HL-60 (cell line): ENCODE data around the gene CIB2.

Experiments
- DNase-seq, 2 experiments: peaks; one replicate each; pipeline ENCODE4 v3.0.0-alpha.2; 2010 to 2020; ENCODE audit warnings: low read depth in 1 of 2, low spot score in 1 of 2
- H3K27ac ChIP-seq: fragments of 250-450 bp; sonication (Bioruptor Pico); replicated peaks from 2 replicates; pipeline ENCODE4 v1.5.1; 2020; ENCODE audit warnings: mild to moderate bottlenecking, moderate library complexity
- H3K27me3 ChIP-seq: fragments of 250-450 bp; sonication (Bioruptor Pico); 2 replicates; pipeline ENCODE4 v1.5.1; 2021; ENCODE audit warnings: mild to moderate bottlenecking, moderate library complexity; ENCODE audit not compliant: insufficient read depth, poor library complexity, severe bottlenecking
- H3K4me3 ChIP-seq: replicated peaks from 2 replicates; pipeline ENCODE4 v1.5.1; 2011; ENCODE audit warnings: mild to moderate bottlenecking, control low read depth, low read length; ENCODE audit not compliant: insufficient read depth
- CTCF ChIP-seq: IDR thresholded peaks from one replicate; pipeline ENCODE4 v1.5.1; 2011; ENCODE audit warnings: low read length, control low read depth, inconsistent platforms; ENCODE audit not compliant: insufficient read depth
- GABPA ChIP-seq: IDR thresholded peaks from 2 replicates; pipeline ENCODE4 v1.6.1; 2012; ENCODE audit warnings: low read depth
- POLR2AphosphoS5 ChIP-seq: IDR thresholded peaks from 2 replicates; pipeline ENCODE4 v1.6.1; 2012; ENCODE audit warnings: low read depth
- REST ChIP-seq: IDR thresholded peaks from 2 replicates; pipeline ENCODE4 v1.6.1; 2012; ENCODE audit warnings: low read depth; ENCODE audit not compliant: insufficient replicate concordance
- SPI1 ChIP-seq: IDR thresholded peaks from 2 replicates; pipeline ENCODE4 v1.6.1; 2012; ENCODE audit warnings: low read depth, mild to moderate bottlenecking, borderline replicate concordance
- long read RNA-seq: library from polyadenylated mRNA; unstranded; transcript quantifications from one replicate; pipeline ENCODE4 v2.0.0, GENCODE V29; 2020

Gene CIB2
- long read RNA-seq: 0 reads

DNA sequence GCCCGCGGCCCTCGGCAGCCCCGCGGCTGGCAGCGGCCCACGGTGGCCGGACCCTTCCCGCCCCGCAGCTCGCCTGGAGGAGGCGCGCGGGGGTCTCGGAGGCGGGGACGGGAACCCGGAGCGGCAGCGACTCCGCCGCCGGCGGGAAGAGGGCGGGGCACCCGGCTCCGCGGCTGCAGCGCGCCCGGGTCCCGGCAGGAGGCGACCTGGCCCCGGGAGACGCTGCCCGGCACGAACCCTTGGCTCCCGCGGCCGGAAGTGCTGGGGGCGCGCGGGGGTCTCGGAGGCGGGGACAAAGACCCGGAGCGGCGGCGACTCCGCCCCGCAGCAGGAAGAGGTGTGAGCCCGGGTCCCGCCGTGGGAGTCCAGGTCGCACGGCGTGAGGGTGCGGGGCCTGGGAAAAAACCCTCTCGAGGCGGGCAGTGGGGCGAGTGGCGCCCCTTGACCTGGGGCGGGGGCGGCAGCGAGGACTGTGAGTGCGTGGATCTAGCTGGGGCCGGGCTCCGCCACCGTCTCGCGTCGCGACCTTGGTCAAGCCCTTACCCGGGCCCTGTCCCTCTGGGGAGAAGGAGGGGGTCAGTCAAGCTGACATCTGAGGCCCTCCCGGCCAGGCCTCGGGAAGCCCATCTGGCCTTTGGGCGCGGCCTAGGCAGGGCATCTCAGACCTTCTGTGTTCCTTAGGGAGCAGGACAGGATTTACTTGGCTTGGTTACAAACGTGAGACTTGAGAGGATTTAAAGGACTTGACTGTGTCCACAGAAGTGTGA lies at the start of gene CIB2:
Gene CIB2 (minus strand): TSS at position 151 of the 767 bp plus-strand sequence. CDS start 230 bp downstream, outside the sequence.
- H3K4me3 ChIP-seq: peak within 1 kb of the TSS; percentile 63
- TF ChIP-seq REST: no peak
- peak; percentile 12 for TF ChIP-seq CTCF
- DNase-seq: peak; percentile 33 to 61
- H3K27ac ChIP-seq: no peak within 1 kb of the TSS
- H3K27me3 ChIP-seq: peaks cover 6% of the 10 kb centered on the region

DNA sequence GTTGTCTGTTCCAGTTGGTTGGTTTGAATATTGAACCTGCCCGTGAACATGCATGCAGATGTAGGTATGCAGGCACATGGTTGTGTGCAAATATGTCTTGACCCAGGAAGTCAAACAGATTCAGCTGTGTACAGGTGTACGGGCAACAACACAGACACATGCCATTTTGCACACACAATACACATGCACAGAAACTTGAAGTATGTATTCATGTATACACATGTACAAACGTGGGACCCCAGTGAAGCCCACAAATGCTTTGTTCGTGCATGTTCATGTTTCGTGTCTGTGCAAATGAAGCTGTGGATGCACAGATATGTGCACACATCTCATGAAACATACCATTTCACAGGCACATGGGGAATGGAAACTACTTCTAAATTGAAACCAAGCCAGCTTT lies 48.7 kb upstream of the CIB2 start:
- TF ChIP-seq GABPA (no peak), SPI1 (no peak), REST (no peak), CTCF (no peak)
- Histone ChIP-seq H3K27ac (no peak overlapping the region), H3K4me3 (no peak overlapping the region), H3K27me3 (no peaks in the 10 kb centered on the region)
- DNase-seq: no peak

DNA sequence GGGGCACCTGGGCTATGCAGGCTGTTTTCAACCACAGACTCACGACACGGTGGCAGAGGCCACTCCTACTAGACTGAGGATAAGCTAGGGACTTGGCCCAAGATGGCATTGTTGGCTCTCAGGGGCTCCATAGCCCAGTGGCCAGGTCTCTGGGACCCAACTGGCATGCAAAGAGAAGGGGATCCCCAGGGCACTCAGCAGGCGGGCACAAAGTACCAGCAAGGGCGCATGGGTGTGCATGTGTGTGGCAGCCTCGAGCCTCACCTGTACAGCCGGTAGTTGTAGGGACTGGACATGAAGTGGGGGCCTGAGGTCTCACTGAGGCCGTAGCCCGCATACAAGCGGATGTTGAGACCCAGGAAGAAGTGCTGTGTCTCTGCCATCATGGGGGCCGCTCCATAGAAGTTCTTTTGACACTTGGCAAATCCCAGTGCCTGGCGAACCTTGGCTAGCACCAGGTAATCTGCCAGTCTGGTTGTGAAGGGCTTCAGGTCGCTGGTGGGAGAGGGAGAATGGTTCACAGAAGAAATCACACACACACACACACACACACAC lies 48.1 kb upstream of the CIB2 start:
- Histone ChIP-seq H3K4me3 (no peak overlapping the region), H3K27me3 (no peaks in the 10 kb centered on the region)
- DNase-seq: no peak

More for the DNA sequence above, 48.1 kb upstream of the CIB2 start:
- TF ChIP-seq POLR2AphosphoS5 (no peak), GABPA (no peak), SPI1 (no peak), REST (no peak), CTCF (no peak)
- H3K27ac ChIP-seq: no peak overlapping the region
